GM21447 (cell line): ENCODE data around the gene LTA4H.

Source experiments
- ATAC-seq: cut with Tn5 transposase; IDR thresholded peaks from one replicate; pipeline ENCODE4 v1.9.1; 2021; ENCODE audit not compliant: unreplicated experiment

LTA4H gene

GRCh38 chr12:96036765-96037455, 1.5 kb upstream of the LTA4H start:
- ATAC-seq, result no peak

- peak; percentile 16 for ATAC-seq
Measured at GRCh38 chr12:96034621-96035282, 635 bp downstream of the LTA4H start.

GRCh38 chr12:96033549-96034389, 1.6 kb downstream of the LTA4H start:
- ATAC-seq, result no peak

GRCh38 chr12:96029826-96030225, 5.6 kb downstream of the LTA4H start:
- ATAC-seq, result no peak

GRCh38 chr12:96028538-96028937, 6.8 kb downstream of the LTA4H start:
- no peak for ATAC-seq

GRCh38 chr12:96026331-96026730, 9.1 kb downstream of the LTA4H start:
- ATAC-seq, result no peak

GRCh38 chr12:96025518-96025917, 9.9 kb downstream of the LTA4H start:
- no peak for ATAC-seq

- peak; percentile 94 for ATAC-seq
Measured at GRCh38 chr12:96020314-96021003, 14.9 kb downstream of the LTA4H start.

- ATAC-seq, result no peak
Measured at GRCh38 chr12:96015672-96016071, 19.7 kb downstream of the LTA4H start.

GRCh38 chr12:96014943-96015599, 20.3 kb downstream of the LTA4H start:
- no peak for ATAC-seq

GRCh38 chr12:96007729-96008128, 27.7 kb downstream of the LTA4H start:
- ATAC-seq, result no peak

- no peak for ATAC-seq
Measured at GRCh38 chr12:96006727-96007126, 28.7 kb downstream of the LTA4H start.

- no peak for ATAC-seq
Measured at GRCh38 chr12:96000858-96001257, 34.5 kb downstream of the LTA4H start.

- ATAC-seq, result no peak
Measured at GRCh38 chr12:95999484-95999883, 35.9 kb downstream of the LTA4H start.

- peak; percentile 97 for ATAC-seq
Measured at GRCh38 chr12:95998611-95999286, 36.6 kb downstream of the LTA4H start.

GRCh38 chr12:95997911-95998510, 37.4 kb downstream of the LTA4H start:
- no peak for ATAC-seq

GRCh38 chr12:95997276-95997675, 38.1 kb downstream of the LTA4H start:
- no peak for ATAC-seq

- no peak for ATAC-seq
Measured at GRCh38 chr12:95996034-95996658, 39.2 kb downstream of the LTA4H start, which contains the start of gene HAL. Gene HAL (minus strand): TSS chr12:95996344. CDS start chr12:95995910, 434 bp downstream.
